Measurements from ENCODE around the gene CEACAM1. TPM values are rescaled to one million over a fixed set of nuclear protein-coding genes. Genes with fewer than 3 reads are reported as not detected.

Gene CEACAM1
- 10 to 100 TPM; 38.2 to 43.0 TPM for total RNA-seq

DNA sequence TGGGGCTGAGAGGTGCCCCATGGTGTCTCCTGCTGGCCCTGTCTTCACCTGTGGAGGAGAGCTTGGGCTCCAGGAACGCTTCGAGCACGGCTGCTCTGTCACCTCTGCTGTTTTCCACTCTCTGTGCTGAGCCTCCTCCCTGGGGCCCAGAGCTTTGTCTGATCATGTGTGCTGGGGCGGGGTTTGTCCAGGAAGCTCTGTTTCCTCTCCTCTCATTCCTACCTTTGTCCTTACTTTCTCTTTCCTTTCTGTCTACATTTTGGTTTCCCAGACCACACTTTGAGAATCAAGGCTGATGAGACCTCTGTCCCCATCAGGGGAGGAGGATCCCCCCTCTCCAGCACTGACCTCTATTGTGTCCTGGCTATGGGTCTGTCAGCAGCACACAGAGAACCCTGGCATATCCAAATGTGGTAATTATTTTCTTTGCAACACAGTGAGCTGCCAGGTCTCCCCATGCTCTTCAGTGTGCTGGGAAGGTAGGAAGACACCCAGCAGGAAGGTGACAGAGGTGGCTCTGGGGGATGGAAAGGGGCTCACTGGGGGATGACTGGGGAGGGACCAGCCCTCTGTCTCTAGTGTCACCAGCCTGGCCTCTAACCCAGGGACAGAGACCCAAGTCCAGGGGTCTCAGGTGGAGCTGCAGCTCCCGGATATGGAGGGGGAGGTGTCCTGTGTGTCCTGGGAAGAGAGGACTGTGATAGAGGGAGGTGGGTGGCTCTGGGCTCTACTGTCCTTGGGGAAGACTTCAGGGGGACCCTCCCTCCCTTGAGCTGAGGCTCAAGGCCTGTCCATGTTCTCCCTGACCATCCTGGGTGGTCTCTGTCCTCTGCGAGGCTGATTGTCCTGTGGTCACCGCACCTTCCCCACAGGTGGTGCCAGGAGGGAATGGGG lies at the start of gene CEACAM1:
Gene CEACAM1, minus strand, starts transcription at position 128 of the 894 bp plus-strand sequence. Its CDS starts 107 bp downstream, at position 21.
- Mint-ChIP-seq H3K4me3 (peak within 1 kb of the TSS; percentile 90), H3K36me3 (ENCODE audit: low read depth) (peaks cover 31% of the 10 kb centered on the region), H3K27ac (peak within 1 kb of the TSS; percentile 89), H3K9me3 (no peaks in the 10 kb centered on the region), H3K4me1 (peaks cover 60% of the 10 kb centered on the region), H3K27me3 (peaks cover 4% of the 10 kb centered on the region)
- ChIA-PET CTCF (interaction anchor here (0.6 to 7.1 kb wide), 22 partner anchors 11 to 132 kb away, joined by 3 to 198 read pairs (median 8); no protein-coding TSS in a partner anchor), POLR2A (interaction anchor here (0.7 to 4.1 kb wide), 15 partner anchors 11 to 258 kb away, joined by 3 to 41 read pairs (median 6); no protein-coding TSS in a partner anchor)
- peak; percentile 78 for DNase-seq

DNA sequence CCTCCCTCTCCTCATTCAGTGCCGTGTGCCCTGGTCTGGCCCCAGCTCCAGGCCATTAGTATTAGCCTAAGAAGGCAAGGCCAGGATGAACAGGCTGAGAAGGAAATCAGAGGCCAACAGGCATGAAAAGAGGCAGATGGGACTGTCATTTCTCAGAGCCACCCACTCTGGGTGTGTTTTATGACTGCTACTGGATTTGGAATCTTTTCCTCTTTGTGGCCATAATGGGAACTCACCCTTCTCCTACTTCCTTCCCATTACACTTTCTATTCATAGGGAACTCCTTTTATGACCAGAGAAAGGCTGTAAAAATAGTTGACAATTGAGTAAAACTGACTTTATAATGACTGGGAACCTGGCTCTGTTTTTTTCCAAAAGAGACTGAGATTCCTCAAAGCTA lies 48.7 kb upstream of the CEACAM1 start:
- H3K4me3 Mint-ChIP-seq = no peak overlapping the region
- ChIA-PET CTCF (no interaction called here), POLR2A (no interaction called here)
- DNase-seq = no peak
- H3K36me3 Mint-ChIP-seq (ENCODE audit: low read depth) = no peaks in the 10 kb centered on the region
- H3K9me3 Mint-ChIP-seq = no peaks in the 10 kb centered on the region
- H3K27ac Mint-ChIP-seq = no peak overlapping the region
- H3K4me1 Mint-ChIP-seq = no peaks in the 10 kb centered on the region
- H3K27me3 Mint-ChIP-seq = peaks cover 34% of the 10 kb centered on the region

DNA sequence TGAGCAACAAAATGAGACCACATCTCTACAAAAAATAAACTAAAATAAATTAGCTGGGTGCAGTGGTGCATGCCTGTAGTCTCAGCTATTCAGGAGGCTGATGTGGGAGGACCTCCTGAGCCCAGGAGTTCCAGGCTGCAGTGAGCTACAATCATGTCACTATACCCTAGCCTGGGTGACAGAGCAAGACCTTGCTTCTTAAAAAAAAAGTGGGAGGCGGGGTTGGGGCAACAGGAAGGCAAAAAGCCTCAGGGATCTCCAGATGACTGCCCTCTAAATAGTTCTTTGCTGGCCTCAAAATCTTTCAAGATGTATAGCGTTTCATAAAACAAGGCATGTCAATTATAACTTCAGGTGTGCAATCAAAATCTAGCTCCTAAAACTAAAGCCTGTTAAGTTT lies 48.0 kb upstream of the CEACAM1 start:
- peaks cover 34% of the 10 kb centered on the region for H3K27me3 Mint-ChIP-seq
- no peaks in the 10 kb centered on the region for H3K4me1 Mint-ChIP-seq
- no peak overlapping the region for H3K27ac Mint-ChIP-seq
- no peaks in the 10 kb centered on the region for H3K36me3 Mint-ChIP-seq (ENCODE audit: low read depth)
- H3K4me3 Mint-ChIP-seq = no peak overlapping the region
- no peak for DNase-seq
- CTCF ChIA-PET = no interaction called here
- POLR2A ChIA-PET = no interaction called here
- no peaks in the 10 kb centered on the region for H3K9me3 Mint-ChIP-seq

DNA sequence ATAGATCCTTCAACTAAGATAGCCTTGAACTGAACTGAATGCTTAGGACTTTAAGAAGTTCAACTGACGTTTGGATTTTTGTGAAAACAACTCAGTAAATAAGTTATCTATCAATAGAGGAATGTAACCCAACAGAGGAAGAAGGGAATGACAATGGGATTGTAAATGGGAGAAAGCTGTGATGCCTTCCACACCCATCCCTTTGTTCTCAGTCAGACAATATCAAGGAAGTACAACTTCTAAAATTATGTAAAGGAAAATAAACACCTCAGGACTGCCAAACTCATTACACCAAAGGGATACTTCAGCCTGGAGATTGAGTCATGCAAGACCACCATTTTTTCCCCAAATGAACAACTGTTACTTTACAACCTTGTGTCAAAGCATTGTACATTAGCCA lies 45.4 kb upstream of the CEACAM1 start:
- Mint-ChIP-seq H3K9me3 (no peaks in the 10 kb centered on the region), H3K4me3 (no peak overlapping the region), H3K4me1 (no peaks in the 10 kb centered on the region), H3K27ac (no peak overlapping the region), H3K27me3 (peaks cover 23% of the 10 kb centered on the region), H3K36me3 (ENCODE audit: low read depth) (no peaks in the 10 kb centered on the region)
- no peak for DNase-seq
- ChIA-PET CTCF (interaction anchor here (1.1 to 1.4 kb wide), 2 partner anchors 23 to 124 kb away, joined by 3 to 5 read pairs; no protein-coding TSS in a partner anchor), POLR2A (no interaction called here)

DNA sequence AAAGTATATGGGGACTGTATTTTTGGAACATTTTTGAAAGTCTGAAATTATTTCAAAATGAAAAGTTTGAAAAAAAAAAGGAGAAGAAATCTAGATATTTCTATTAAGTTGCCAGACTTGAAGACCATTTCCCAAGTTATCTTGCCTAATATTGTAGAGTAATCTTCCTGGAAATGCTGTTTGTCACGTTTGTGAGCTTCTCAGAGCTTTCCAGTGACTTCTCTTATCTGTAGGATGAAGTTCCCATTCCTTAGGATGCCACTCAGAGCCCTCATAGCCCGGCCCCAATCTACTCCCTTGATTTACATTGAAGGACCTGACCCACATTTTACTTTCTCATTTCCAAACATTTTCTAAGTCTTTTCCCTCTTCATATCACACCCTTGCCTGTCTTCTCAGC lies 42.8 kb upstream of the CEACAM1 start:
- no peak overlapping the region for H3K4me3 Mint-ChIP-seq
- no peak for DNase-seq
- H3K27ac Mint-ChIP-seq = no peak overlapping the region
- peaks cover 23% of the 10 kb centered on the region for H3K27me3 Mint-ChIP-seq
- ChIA-PET POLR2A (no interaction called here), CTCF (no interaction called here)
- no peaks in the 10 kb centered on the region for H3K36me3 Mint-ChIP-seq (ENCODE audit: low read depth)
- H3K4me1 Mint-ChIP-seq = peaks cover 6% of the 10 kb centered on the region
- no peaks in the 10 kb centered on the region for H3K9me3 Mint-ChIP-seq

DNA sequence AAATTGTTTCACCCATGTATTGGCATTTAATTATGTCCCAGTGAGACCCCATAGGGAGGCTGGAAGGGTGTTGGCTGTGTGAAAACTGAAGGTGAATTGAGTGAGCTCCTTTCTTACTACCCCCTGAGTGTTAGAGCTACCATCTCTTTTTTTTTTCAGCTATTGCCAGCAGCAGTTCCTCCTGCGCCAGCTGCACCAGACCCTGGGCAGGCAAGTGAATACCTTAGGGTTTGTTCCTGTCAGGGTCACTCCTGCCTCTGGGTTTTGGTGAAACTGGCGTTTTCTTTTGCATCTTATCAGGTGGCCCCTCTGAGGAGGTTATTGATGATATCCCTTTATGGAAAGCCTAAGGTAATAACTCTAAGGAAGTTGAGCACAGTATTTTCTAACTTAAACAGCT lies 40.9 kb upstream of the CEACAM1 start:
- H3K4me1 Mint-ChIP-seq = peaks cover 6% of the 10 kb centered on the region
- H3K27ac Mint-ChIP-seq = no peak overlapping the region
- H3K27me3 Mint-ChIP-seq = peaks cover 17% of the 10 kb centered on the region
- ChIA-PET CTCF (interaction anchor here (4.3 kb wide), 1 partner anchor 27 kb away, joined by 20 read pairs; the partner anchor contains the start of gene CEACAM8), POLR2A (no interaction called here)
- H3K4me3 Mint-ChIP-seq = no peak overlapping the region
- no peaks in the 10 kb centered on the region for H3K9me3 Mint-ChIP-seq
- no peak for DNase-seq
- no peaks in the 10 kb centered on the region for H3K36me3 Mint-ChIP-seq (ENCODE audit: low read depth)

DNA sequence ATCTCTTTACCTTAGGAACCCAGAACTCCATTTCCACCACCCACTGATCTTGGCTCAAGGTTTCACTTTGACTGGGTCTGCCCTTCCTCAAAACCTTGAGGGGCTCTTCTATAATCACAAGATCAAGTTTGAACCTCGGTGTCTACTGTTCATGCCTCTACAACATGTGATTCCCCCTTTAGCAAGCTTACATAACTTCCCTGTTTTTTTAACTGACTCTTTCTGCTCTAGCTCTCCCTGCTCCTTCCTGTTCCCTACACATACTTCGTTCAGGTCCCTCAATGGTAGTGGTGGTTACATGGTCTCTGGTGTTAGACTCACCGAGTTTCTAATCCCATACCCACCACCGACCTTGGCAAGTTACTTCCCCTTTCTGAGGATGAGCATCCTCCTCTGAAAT lies 39.7 kb upstream of the CEACAM1 start:
- CTCF ChIA-PET = interaction anchor here (4.3 kb wide), 1 partner anchor 28 kb away, joined by 20 read pairs; the partner anchor contains the start of gene CEACAM8
- H3K4me1 Mint-ChIP-seq = peaks cover 6% of the 10 kb centered on the region
- no peaks in the 10 kb centered on the region for H3K9me3 Mint-ChIP-seq
- H3K27ac Mint-ChIP-seq = no peak overlapping the region
- H3K27me3 Mint-ChIP-seq = peaks cover 16% of the 10 kb centered on the region
- DNase-seq = no peak
- H3K36me3 Mint-ChIP-seq (ENCODE audit: low read depth) = no peaks in the 10 kb centered on the region
- POLR2A ChIA-PET = no interaction called here
- H3K4me3 Mint-ChIP-seq = no peak overlapping the region

DNA sequence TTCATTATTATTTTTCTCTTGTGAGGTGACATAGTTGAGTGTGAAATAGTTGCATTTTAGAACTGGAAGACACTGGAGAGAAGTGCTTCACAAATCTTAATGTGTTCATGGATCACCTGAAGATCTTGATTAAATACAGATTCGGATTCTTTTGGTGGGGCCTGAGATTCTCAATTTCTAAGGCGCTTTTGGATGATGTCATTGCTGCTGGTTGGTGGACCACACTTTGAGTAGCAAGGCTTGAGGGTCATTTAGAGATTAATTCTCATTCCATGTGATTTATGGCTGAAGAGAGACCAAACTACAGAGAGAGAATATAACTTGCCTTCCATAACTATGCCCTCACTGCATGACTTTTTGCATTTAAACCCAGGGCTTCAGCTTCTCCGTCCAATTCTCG lies 39.3 kb upstream of the CEACAM1 start:
- Mint-ChIP-seq H3K27me3 (peaks cover 16% of the 10 kb centered on the region), H3K36me3 (ENCODE audit: low read depth) (no peaks in the 10 kb centered on the region), H3K9me3 (no peaks in the 10 kb centered on the region), H3K27ac (no peak overlapping the region), H3K4me3 (no peak overlapping the region), H3K4me1 (peaks cover 6% of the 10 kb centered on the region)
- CTCF ChIA-PET = interaction anchor here (1.6 to 4.3 kb wide), 2 partner anchors 29 to 101 kb away, joined by 3 to 20 read pairs; partner anchors contain the start of gene CEACAM8
- POLR2A ChIA-PET = no interaction called here
- DNase-seq = no peak

DNA sequence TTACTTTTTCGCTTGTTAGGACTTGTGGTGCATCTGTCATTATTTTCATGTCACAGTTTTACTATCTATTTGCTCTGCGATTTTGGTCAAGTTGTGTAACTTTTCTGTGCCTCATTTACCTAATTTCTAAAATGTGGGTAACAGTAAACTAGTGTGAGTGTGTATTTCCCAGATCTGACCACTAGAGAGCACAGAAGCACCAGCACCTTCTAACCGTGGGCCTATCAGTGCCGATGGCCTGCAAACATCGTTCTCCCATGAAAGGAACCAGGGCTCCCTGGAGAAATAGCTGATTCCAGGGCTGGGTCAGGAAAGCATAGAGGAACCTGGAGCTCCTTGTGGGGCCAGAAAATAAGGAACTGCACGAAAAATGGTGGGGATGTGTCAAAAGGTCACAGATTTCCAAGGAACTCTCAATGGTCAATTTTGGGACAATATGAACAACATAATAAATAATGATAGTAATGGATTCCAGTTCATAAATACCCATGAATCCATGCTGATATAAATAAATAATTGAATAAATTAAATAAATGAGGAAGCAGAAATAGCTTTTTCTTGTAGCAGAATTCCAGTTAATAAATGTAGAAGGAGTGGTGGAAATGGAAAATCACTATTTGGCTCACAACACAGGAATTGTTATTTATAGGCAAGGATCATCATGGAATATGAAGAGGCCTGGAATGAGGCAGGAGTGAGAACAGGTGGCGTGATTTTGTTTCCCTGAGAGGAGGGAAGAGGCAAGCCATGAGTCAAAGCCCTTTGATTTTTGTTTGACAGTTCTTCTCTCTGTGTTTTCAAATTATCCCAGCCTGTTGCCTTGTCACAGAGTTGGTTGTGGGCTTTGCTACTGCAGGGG lies 35.3 kb upstream of the CEACAM1 start:
- no peak overlapping the region for H3K27ac Mint-ChIP-seq
- CTCF ChIA-PET = interaction anchor here (0.9 to 3.2 kb wide), 3 partner anchors 33 to 123 kb away, joined by 3 to 11 read pairs (median 8); no protein-coding TSS in a partner anchor
- POLR2A ChIA-PET = no interaction called here
- no peak overlapping the region for H3K4me3 Mint-ChIP-seq
- H3K9me3 Mint-ChIP-seq = no peaks in the 10 kb centered on the region
- peaks cover 13% of the 10 kb centered on the region for H3K27me3 Mint-ChIP-seq
- peak; percentile 24 for DNase-seq
- peaks cover 6% of the 10 kb centered on the region for H3K4me1 Mint-ChIP-seq
- no peaks in the 10 kb centered on the region for H3K36me3 Mint-ChIP-seq (ENCODE audit: low read depth)

DNA sequence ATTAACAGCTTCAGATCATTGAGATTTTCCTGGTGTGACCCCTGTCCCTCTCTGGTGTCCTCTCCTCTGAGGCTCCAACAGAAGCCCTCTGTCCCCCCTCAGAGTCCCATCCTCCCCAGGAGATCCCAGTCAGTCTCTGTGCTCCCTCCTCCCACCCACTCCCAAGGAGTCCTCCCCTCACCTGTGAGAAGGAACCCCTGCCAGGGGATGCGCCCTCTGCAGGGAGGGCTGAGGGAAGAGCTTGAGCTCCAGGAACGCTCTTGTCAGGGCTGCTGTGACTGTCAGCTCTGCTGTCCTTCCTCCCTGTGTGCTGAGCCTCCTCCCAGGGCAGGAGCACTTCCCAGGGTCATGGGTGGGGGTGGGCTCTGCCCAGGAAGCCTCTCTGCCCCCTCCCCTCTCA lies 33.2 kb upstream of the CEACAM1 start:
- Mint-ChIP-seq H3K4me1 (no peaks in the 10 kb centered on the region), H3K4me3 (no peak overlapping the region), H3K36me3 (ENCODE audit: low read depth) (no peaks in the 10 kb centered on the region), H3K27me3 (peaks cover 13% of the 10 kb centered on the region), H3K9me3 (no peaks in the 10 kb centered on the region), H3K27ac (no peak overlapping the region)
- POLR2A ChIA-PET = no interaction called here
- CTCF ChIA-PET = interaction anchor here (1.4 to 3.2 kb wide), 3 partner anchors 35 to 121 kb away, joined by 3 to 11 read pairs (median 5); no protein-coding TSS in a partner anchor
- DNase-seq = no peak

DNA sequence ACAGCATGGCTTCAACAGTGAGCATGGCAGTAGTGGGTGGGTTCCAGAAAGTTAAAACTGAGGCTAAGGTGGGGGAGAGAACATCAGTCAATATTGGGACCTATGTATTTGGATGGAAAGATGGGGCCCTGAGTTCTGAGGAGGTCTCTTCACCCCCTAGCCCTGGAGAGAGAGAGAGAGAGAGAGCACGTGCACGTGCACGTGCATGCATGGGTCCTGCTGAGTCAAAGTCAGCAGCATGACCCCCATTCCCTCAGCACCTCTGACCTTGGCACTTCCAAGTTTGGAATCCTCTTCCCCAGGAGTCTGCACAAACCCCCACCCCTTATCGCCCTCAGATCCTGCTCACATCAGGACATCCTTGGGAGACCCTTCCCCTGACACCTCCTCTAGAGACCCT lies 32.5 kb upstream of the CEACAM1 start:
- Mint-ChIP-seq H3K27me3 (peaks cover 18% of the 10 kb centered on the region), H3K9me3 (no peaks in the 10 kb centered on the region), H3K4me3 (no peak overlapping the region), H3K36me3 (ENCODE audit: low read depth) (no peaks in the 10 kb centered on the region), H3K27ac (no peak overlapping the region), H3K4me1 (no peaks in the 10 kb centered on the region)
- ChIA-PET POLR2A (no interaction called here), CTCF (no interaction called here)
- no peak for DNase-seq

DNA sequence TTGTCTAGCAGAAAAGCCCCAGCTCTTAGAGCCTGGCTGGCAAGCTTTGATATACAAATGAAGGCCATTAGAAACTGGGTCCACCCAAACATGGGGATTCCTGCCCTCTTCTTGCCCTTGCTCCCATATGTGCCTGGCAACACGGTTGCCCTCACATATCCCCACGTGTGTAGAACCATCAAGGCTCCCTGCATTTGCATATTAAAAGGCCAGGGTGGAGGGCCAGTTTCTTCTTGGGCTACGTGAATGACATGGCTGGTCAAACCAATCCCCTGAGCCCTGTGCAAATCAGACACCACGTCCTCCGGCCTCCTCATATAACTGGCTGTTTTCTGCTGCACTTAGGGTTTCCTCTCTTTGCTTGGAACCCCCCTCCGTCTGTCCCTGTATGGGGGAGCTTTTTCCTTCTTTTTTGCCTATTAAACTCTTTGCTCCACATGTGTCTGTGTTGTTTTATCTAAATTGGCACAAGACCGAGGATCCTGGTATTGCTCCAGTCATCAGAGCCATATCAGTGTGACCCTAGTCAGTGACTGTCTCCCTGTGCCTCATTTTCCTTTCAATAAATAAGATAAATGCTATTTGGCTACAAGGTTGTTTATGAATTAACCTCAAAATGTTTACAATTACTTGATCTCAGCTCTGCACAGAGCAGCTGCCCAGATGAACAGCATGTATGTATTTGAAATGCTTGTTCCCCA lies 30.3 kb upstream of the CEACAM1 start:
- ChIA-PET CTCF (no interaction called here), POLR2A (no interaction called here)
- DNase-seq = no peak
- H3K36me3 Mint-ChIP-seq (ENCODE audit: low read depth) = no peaks in the 10 kb centered on the region
- peaks cover 26% of the 10 kb centered on the region for H3K27me3 Mint-ChIP-seq
- no peaks in the 10 kb centered on the region for H3K9me3 Mint-ChIP-seq
- no peak overlapping the region for H3K27ac Mint-ChIP-seq
- H3K4me1 Mint-ChIP-seq = no peaks in the 10 kb centered on the region
- H3K4me3 Mint-ChIP-seq = no peak overlapping the region
